SK-MEL-5 (cell line): ENCODE results near the gene TGFBR3L. TPM values are rescaled to one million over a fixed set of nuclear protein-coding genes. Genes with fewer than 3 reads are reported as not detected.
"Not testable (repeated sequence)": the region's sequence is repeated elsewhere in the genome, so short reads cannot be mapped to it uniquely, and the experiment has no call there.

ENCODE experiments used
- DNase-seq: peaks from one replicate; pipeline ENCODE4 v3.0.0-alpha.2; 2016; ENCODE audit warnings: low read depth, low spot score
- in situ Hi-C: cut with HindIII; loops from 2 replicates; pipeline ENCODE4 v1.10.0; 2016; ENCODE audit warnings: low sequenced_read_pairs, high pct_unique_total_duplicates, low pct_unique_long_range_greater_than_20kb
- total RNA-seq: library from RNA; depleted of rRNA; stranded (reverse); fragments of >200 nt; shearing (Covaris generic); gene quantifications from 2 replicates; pipeline ENCODE4 v1.2.3, GENCODE V29; 2014; rRNA removed

Gene TGFBR3L
- total RNA-seq, 1 experiment from 2014 or later, result not detected

GRCh38 chr19:7961082-7961481 lies 46.5 kb downstream of the TGFBR3L start:
- in situ Hi-C loops, DNase-seq: not testable (repeated sequence)

- no peak for DNase-seq
- in situ Hi-C loops, result no loop called here
Measured at GRCh38 chr19:7961920-7962626, 47.4 kb downstream of the TGFBR3L start.

- no peak for DNase-seq
- in situ Hi-C loops, result no loop called here
Measured at GRCh38 chr19:7962644-7963268, 48.1 kb downstream of the TGFBR3L start.

GRCh38 chr19:7963566-7963965 lies 48.9 kb downstream of the TGFBR3L start:
- DNase-seq, result no peak
- in situ Hi-C loops, result no loop called here

GRCh38 chr19:7965259-7965841 lies 50.7 kb downstream of the TGFBR3L start:
- in situ Hi-C loops, result no loop called here
- no peak for DNase-seq

DNA sequence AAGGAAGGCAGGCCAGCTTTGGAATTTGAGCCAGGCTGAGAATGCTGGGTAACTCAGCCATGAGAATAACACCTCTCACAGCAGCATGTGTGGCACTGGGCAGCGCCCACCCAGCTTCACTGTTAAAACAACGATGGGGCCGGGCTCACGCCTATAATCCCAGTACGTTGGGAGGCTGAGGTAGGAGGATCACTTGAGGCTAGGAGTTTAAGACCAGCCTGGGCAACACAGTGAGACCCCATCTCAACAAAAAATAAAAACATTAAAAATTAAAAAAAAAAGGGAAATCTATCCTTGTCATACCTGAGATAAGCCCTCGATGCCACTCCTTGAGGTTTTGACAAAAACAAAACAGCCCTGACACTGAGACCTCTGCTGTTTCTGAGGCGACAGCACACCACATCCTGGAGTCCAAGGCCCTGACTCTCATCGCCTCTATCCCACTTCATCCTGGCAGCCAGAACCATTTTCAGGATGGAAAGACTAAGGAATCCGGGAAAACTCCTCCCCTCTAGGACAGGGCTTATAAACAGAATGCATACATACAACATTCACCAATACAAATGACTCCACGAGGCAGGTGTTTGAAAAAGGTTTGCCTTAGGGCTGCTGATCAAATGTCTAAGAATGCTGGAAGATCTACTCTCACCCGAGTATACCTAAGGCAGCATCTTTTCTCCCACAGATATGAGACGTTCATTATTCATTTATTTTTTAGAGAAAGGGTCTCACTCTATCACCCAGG lies 51.5 kb downstream of the TGFBR3L start:
- in situ Hi-C loops, result no loop called here

DNA sequence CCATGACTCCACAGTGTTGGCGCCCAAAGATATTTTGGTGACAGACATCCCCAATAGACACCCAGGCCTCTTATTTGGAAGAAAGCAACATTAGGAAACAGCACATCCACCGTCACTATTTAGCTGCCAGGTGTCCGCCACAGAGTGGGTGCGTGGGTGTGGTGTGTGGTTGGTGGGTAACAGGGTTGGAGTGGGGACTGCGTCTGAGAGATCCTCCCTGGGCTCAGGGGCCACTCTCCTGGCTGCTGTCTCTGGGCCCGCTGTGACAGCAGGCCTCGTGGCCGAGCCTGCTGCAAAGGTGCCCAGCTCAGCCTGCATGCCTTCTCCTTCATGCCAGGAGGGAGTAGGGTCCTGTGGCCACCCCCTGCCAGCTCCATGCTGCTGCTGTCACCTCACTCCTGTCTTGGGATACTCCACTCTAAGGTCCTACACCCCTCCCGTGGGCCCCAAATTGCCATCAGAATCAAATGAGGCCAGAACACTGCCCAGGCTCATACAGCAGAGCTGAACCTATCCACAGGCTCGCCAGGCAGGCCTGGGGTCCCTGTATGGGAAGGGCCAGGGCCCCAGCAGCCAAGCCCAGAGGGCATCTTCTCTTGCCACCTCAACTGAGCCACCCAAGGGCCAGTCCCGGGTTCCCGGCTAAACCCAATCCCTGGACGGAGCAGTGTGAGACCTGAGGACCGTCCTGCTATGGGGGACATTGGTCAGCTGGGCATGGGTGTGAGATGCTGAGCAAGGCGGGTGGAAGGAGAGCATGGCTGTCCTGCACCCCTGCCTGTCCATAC lies 53.6 kb downstream of the TGFBR3L start:
- in situ Hi-C loops, result no loop called here
- no peak for DNase-seq

More for the DNA sequence above, 51.5 kb downstream of the TGFBR3L start:
- no peak for DNase-seq

Other genes with a start within 250 kb of the TGFBR3L start
- gene RETN, start 245.8 kb upstream of the TGFBR3L start, total RNA-seq, result not detected in 2 replicates
- not detected in 2 replicates for gene MCEMP1, start 237.7 kb upstream of the TGFBR3L start, total RNA-seq
- gene TRAPPC5, start 234.0 kb upstream of the TGFBR3L start, total RNA-seq, result 37.5 and 54.0 TPM in 2 replicates
- not detected in 2 replicates for gene FCER2, start 212.7 kb upstream of the TGFBR3L start, total RNA-seq
- not detected in 2 replicates for gene CLEC4G, start 182.7 kb upstream of the TGFBR3L start, total RNA-seq
- not detected in 2 replicates for gene CD209, start 167.3 kb upstream of the TGFBR3L start, total RNA-seq
- gene CLEC4M, start 151.6 kb upstream of the TGFBR3L start, total RNA-seq, result not detected in 2 replicates
- 4.8 and 7.2 TPM in 2 replicates for gene EVI5L, start 84.6 kb upstream of the TGFBR3L start, total RNA-seq
- 0.72 TPM in 1 of 2 replicates, not detected in the other for gene PRR36, start 40.4 kb upstream of the TGFBR3L start, total RNA-seq
- 0.08 TPM in 1 of 2 replicates, not detected in the other for gene LRRC8E, start 26.3 kb upstream of the TGFBR3L start, total RNA-seq
- gene MAP2K7, start 11.0 kb upstream of the TGFBR3L start, total RNA-seq, result 5.7 and 6.4 TPM in 2 replicates
- gene SNAPC2, start 5.5 kb downstream of the TGFBR3L start, total RNA-seq, result 16.7 and 21.5 TPM in 2 replicates
- 0.37 and 0.42 TPM in 2 replicates for gene CTXN1, start 11.3 kb downstream of the TGFBR3L start, total RNA-seq
- 71.4 and 76.4 TPM in 2 replicates for gene TIMM44, start 28.8 kb downstream of the TGFBR3L start, total RNA-seq
- gene ELAVL1, start 90.8 kb downstream of the TGFBR3L start, total RNA-seq, result 37.8 and 40.4 TPM in 2 replicates
- not detected in 2 replicates for gene CCL25, start 137.9 kb downstream of the TGFBR3L start, total RNA-seq
- gene FBN3, start 234.8 kb downstream of the TGFBR3L start, total RNA-seq, result not detected in 2 replicates